Adipocyte (in vitro differentiated cells): ENCODE data around the gene NRDC.

ENCODE experiments used
- DNase-seq: peaks from one replicate; pipeline ENCODE4 v3.0.0-alpha.2; 2015; ENCODE audit warnings: low read depth
- H3K27me3 ChIP-seq: replicated peaks from 2 replicates; pipeline ENCODE4 v1.7.0; 2013; ENCODE audit warnings: mild to moderate bottlenecking, low read length, moderate library complexity; ENCODE audit not compliant: control insufficient read depth, insufficient read depth
- H3K36me3 ChIP-seq: 2 replicates; pipeline ENCODE4 v1.7.0; 2013; ENCODE audit warnings: low read length, mild to moderate bottlenecking, moderate library complexity; ENCODE audit not compliant: control insufficient read depth, insufficient read depth, severe bottlenecking
- H3K4me1 ChIP-seq: 2 replicates; pipeline ENCODE4 v1.7.0; 2013; ENCODE audit warnings: mild to moderate bottlenecking, low read length, moderate library complexity; ENCODE audit not compliant: control insufficient read depth, insufficient read depth
- H3K4me3 ChIP-seq: 2 replicates; pipeline ENCODE4 v1.7.0; 2013; ENCODE audit warnings: mild to moderate bottlenecking, low read length, moderate library complexity
- H3K9ac ChIP-seq: 2 replicates; pipeline ENCODE4 v1.7.0; 2013; ENCODE audit warnings: mild to moderate bottlenecking, low read length, moderate library complexity
- H3K9me3 ChIP-seq: 2 replicates; pipeline ENCODE4 v1.7.0; 2013; ENCODE audit warnings: mild to moderate bottlenecking, low read length, moderate library complexity; ENCODE audit not compliant: control insufficient read depth

The NRDC gene

GRCh38 chr1:51878616-51879336, at the start of gene NRDC:
Gene NRDC (minus strand): TSS chr1:51878727. CDS start chr1:51878615, 112 bp downstream.
- peaks cover 4% of the 10 kb centered on the region for H3K27me3 ChIP-seq
- peak within 1 kb of the TSS; percentile 99 for H3K9ac ChIP-seq
- H3K4me1 ChIP-seq, result peaks cover 28% of the 10 kb centered on the region
- H3K9me3 ChIP-seq, result no peaks in the 10 kb centered on the region
- DNase-seq, result peak; percentile 100
- H3K36me3 ChIP-seq, result no peaks in the 10 kb centered on the region
- peak within 1 kb of the TSS; percentile 96 for H3K4me3 ChIP-seq

- H3K4me1 ChIP-seq, result peaks cover 30% of the 10 kb centered on the region
- no peaks in the 10 kb centered on the region for H3K9me3 ChIP-seq
- no peaks in the 10 kb centered on the region for H3K36me3 ChIP-seq
- no peak overlapping the region for H3K9ac ChIP-seq
- H3K4me3 ChIP-seq, result no peak overlapping the region
- no peak for DNase-seq
- H3K27me3 ChIP-seq, result no peaks in the 10 kb centered on the region
Observed at GRCh38 chr1:51927029-51927428, 48.5 kb upstream of the NRDC start.

- Histone ChIP-seq H3K27me3 (no peaks in the 10 kb centered on the region), H3K36me3 (no peaks in the 10 kb centered on the region), H3K9ac (no peak overlapping the region), H3K4me3 (no peak overlapping the region), H3K9me3 (no peaks in the 10 kb centered on the region), H3K4me1 (peaks cover 30% of the 10 kb centered on the region)
- DNase-seq, result no peak
Observed at GRCh38 chr1:51926171-51926812, 47.8 kb upstream of the NRDC start.

- no peaks in the 10 kb centered on the region for H3K9me3 ChIP-seq
- peak; percentile 45 for DNase-seq
- H3K4me1 ChIP-seq, result peaks cover 30% of the 10 kb centered on the region
- H3K4me3 ChIP-seq, result no peak overlapping the region
- H3K36me3 ChIP-seq, result no peaks in the 10 kb centered on the region
- no peaks in the 10 kb centered on the region for H3K27me3 ChIP-seq
- H3K9ac ChIP-seq, result no peak overlapping the region
Observed at GRCh38 chr1:51924455-51924854, 45.9 kb upstream of the NRDC start.

DNA sequence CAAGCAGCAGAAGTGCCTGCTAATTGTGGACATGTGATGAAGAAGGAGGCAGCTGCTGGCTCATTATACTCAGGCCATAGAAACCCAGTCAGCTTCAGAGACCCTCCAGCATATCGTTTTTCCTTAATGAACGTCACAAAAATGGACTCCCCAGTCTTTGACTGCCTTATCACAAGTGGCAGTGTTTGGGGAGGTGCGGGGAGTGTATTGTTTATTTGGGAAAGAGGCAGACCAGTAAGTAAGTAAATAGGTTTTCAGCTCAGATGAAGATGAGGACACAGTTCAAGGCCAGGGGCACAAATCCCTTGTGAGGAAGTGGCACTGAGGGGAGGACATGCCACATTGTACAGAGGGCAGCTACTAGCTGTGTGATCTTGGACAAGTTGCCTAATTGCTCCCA, 43.5 kb upstream of the NRDC start:
- no peaks in the 10 kb centered on the region for H3K36me3 ChIP-seq
- DNase-seq, result no peak
- H3K27me3 ChIP-seq, result no peaks in the 10 kb centered on the region
- H3K9ac ChIP-seq, result no peak overlapping the region
- no peaks in the 10 kb centered on the region for H3K9me3 ChIP-seq
- peaks cover 28% of the 10 kb centered on the region for H3K4me1 ChIP-seq
- no peak overlapping the region for H3K4me3 ChIP-seq

DNA sequence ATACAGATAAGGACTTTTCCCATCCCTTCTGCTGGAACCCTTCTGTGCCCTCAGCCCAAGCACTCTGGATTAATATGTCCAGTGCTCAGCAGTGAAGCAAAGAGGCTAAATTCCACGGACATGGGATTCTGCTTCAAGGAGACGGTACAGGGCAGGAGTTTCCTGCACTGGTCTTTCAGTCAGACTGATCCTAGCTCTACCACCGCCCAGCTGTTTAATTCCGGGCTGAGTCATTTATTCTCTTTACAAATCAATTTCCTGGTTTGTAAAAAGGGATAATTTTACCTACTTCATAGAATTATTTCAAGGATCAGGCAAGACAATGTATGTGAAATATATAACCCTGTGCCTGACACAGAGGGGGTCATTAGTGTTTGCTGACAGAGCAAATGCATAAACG, 41.6 kb upstream of the NRDC start:
- DNase-seq, result no peak
- Histone ChIP-seq H3K36me3 (no peaks in the 10 kb centered on the region), H3K4me1 (peaks cover 29% of the 10 kb centered on the region), H3K9ac (no peak overlapping the region), H3K4me3 (no peak overlapping the region), H3K27me3 (no peaks in the 10 kb centered on the region), H3K9me3 (no peaks in the 10 kb centered on the region)

DNA sequence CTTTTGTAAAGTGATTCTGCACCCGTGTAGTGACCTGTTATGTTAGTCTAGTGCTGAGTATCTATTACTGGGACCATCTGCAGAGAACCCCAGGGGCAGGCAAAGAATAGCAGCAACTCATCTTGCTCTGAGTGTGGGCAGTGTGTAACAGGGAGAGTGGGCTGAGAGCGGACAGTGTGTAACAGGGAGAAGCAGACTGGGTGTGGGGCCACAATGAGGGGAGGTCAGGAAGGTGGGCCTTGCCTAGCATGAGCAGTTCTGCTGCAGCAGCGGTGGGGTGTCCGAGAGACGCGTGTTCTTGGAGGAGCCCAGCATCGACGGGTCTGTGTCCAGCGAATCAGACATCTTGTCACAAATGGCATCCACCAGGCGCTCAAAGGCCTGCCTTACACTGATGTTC, 41.2 kb upstream of the NRDC start:
- DNase-seq, result no peak
- no peak overlapping the region for H3K4me3 ChIP-seq
- H3K27me3 ChIP-seq, result no peaks in the 10 kb centered on the region

GRCh38 chr1:51916587-51917405, 38.3 kb upstream of the NRDC start:
- H3K27me3 ChIP-seq, result no peaks in the 10 kb centered on the region
- no peaks in the 10 kb centered on the region for H3K36me3 ChIP-seq
- no peaks in the 10 kb centered on the region for H3K9me3 ChIP-seq
- peaks cover 15% of the 10 kb centered on the region for H3K4me1 ChIP-seq
- peak; percentile 13 for DNase-seq
- H3K9ac ChIP-seq, result no peak overlapping the region
- no peak overlapping the region for H3K4me3 ChIP-seq

More for the DNA sequence above, 41.2 kb upstream of the NRDC start:
- Histone ChIP-seq H3K9ac (no peak overlapping the region), H3K4me1 (peaks cover 25% of the 10 kb centered on the region), H3K9me3 (no peaks in the 10 kb centered on the region), H3K36me3 (no peaks in the 10 kb centered on the region)

GRCh38 chr1:51915951-51916350, 37.4 kb upstream of the NRDC start:
- no peaks in the 10 kb centered on the region for H3K36me3 ChIP-seq
- peaks cover 15% of the 10 kb centered on the region for H3K4me1 ChIP-seq
- no peak for DNase-seq
- no peak overlapping the region for H3K9ac ChIP-seq
- H3K4me3 ChIP-seq, result no peak overlapping the region
- H3K27me3 ChIP-seq, result no peaks in the 10 kb centered on the region
- no peaks in the 10 kb centered on the region for H3K9me3 ChIP-seq

GRCh38 chr1:51912881-51913280, 34.4 kb upstream of the NRDC start:
- Histone ChIP-seq H3K36me3 (no peaks in the 10 kb centered on the region), H3K4me3 (no peak overlapping the region), H3K27me3 (no peaks in the 10 kb centered on the region), H3K9ac (no peak overlapping the region), H3K4me1 (peaks cover 15% of the 10 kb centered on the region), H3K9me3 (no peaks in the 10 kb centered on the region)
- no peak for DNase-seq
